Large intestine (tissue), 3 donors: ENCODE data around the gene AHCYL2. TPM values are rescaled to one million over a fixed set of nuclear protein-coding genes. Genes with fewer than 3 reads are reported as not detected.

Source experiments
- DNase-seq, 2 donors: peaks; one replicate each; pipeline versions ENCODE4 v3.0.0 to v3.0.0-alpha.2; 2013
- H3K27ac ChIP-seq: one replicate; pipeline ENCODE4 v1.5.1; 2013; ENCODE audit warnings: low read length
- H3K27me3 ChIP-seq: 2 replicates; pipeline ENCODE4 v1.6.1; 2013; ENCODE audit warnings: low read length; ENCODE audit not compliant: control insufficient read depth, insufficient read depth
- H3K36me3 ChIP-seq: 2 replicates; pipeline ENCODE4 v1.6.1; 2013; ENCODE audit warnings: low read length; ENCODE audit not compliant: control insufficient read depth, insufficient read depth
- H3K4me1 ChIP-seq: one replicate; pipeline ENCODE4 v1.6.1; 2013; ENCODE audit warnings: low read length; ENCODE audit not compliant: control insufficient read depth, insufficient read depth
- H3K4me3 ChIP-seq: one replicate; pipeline ENCODE4 v1.5.1; 2013; ENCODE audit warnings: low read length
- H3K9me3 ChIP-seq: one replicate; pipeline ENCODE4 v1.6.1; 2013; ENCODE audit warnings: mild to moderate bottlenecking, low read depth, low read length, moderate library complexity; ENCODE audit not compliant: control insufficient read depth
- WGBS: methylation state at CpG from one replicate; pipeline ENCODE4 v1.1.5; 2013; ENCODE audit warnings: low lambda C conversion rate; ENCODE audit not compliant: insufficient coverage; 5-methylcytosine and 5-hydroxymethylcytosine counted together
- polyA plus RNA-seq: library from polyadenylated mRNA; unstranded; fragments of 120-200 nt; gene quantifications from one replicate; pipeline ENCODE4 v1.2.1, GENCODE V29; 2013

Gene AHCYL2
- polyA plus RNA-seq, 1 donor: 23.2 TPM

- H3K9me3 ChIP-seq: no peaks in the 10 kb centered on the region
- no peak overlapping the region for H3K27ac ChIP-seq
- H3K27me3 ChIP-seq: peaks cover 4% of the 10 kb centered on the region
- H3K36me3 ChIP-seq: peaks cover 3% of the 10 kb centered on the region
- DNase-seq: no peak
- 0% methylated on average over 1 of the region's 13 CpGs for WGBS
- peaks cover 4% of the 10 kb centered on the region for H3K4me1 ChIP-seq
- H3K4me3 ChIP-seq: peak overlapping the region; percentile 69
These were observed 35.0 kb upstream of the AHCYL2 start for GRCh38 chr7:129189661-129190310.

GRCh38 chr7:129191272-129191671 lies 33.6 kb upstream of the AHCYL2 start:
- Histone ChIP-seq H3K9me3 (no peaks in the 10 kb centered on the region), H3K27ac (no peak overlapping the region), H3K4me3 (no peak overlapping the region), H3K27me3 (peaks cover 4% of the 10 kb centered on the region), H3K4me1 (peaks cover 4% of the 10 kb centered on the region), H3K36me3 (peaks cover 3% of the 10 kb centered on the region)
- no peak for DNase-seq
- no CpG with 5 or more reads among the region's 3 CpGs for WGBS

DNA sequence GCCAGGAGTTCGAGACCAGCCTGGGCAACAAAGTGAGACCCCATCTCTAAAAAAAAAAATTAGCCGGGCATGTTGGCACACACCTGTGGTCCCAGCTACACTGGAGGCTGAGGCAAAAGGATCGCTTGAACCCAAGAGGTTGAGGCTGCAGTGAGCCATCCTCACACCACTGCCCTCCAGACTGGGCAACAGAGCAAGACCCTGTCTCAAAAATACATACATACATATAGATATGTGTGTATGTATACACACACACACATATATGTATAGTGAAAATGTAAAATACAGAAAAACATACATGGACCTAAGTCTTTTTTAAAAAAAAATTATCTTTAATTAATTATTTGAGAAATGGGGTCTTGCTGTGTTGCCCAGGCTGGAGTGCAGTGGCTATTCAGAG lies 30.9 kb upstream of the AHCYL2 start:
- WGBS: no CpG with 5 or more reads among the region's 3 CpGs
- H3K4me3 ChIP-seq: no peak overlapping the region
- H3K4me1 ChIP-seq: peaks cover 4% of the 10 kb centered on the region
- DNase-seq: no peak
- peaks cover 4% of the 10 kb centered on the region for H3K27me3 ChIP-seq
- no peaks in the 10 kb centered on the region for H3K9me3 ChIP-seq
- peaks cover 3% of the 10 kb centered on the region for H3K36me3 ChIP-seq
- H3K27ac ChIP-seq: no peak overlapping the region

GRCh38 chr7:129197771-129198170 lies 27.1 kb upstream of the AHCYL2 start:
- H3K4me1 ChIP-seq: no peaks in the 10 kb centered on the region
- H3K27me3 ChIP-seq: no peaks in the 10 kb centered on the region
- DNase-seq: no peak
- H3K27ac ChIP-seq: no peak overlapping the region
- no peak overlapping the region for H3K4me3 ChIP-seq
- H3K36me3 ChIP-seq: peaks cover 3% of the 10 kb centered on the region
- WGBS: 100% methylated on average over 1 of the region's 4 CpGs
- H3K9me3 ChIP-seq: no peaks in the 10 kb centered on the region

DNA sequence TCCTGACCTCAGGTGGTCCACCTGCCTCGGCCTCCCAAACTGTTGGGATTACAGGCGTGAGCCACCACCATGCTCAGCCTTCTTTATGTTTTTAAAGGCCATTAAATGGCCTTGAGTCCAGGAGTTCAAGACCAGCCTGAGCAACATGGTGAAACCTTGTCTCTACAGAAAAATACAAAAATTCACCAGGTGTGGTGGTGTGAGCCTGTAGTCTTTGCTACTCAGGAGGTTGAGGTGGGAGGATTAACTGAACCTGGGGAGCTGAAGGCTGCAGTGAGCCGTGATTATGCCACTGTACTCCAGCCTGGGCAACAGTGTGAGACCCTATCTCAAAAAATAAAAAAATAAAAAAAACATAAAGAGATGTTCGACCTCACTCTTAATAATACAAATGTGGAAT lies 25.4 kb upstream of the AHCYL2 start:
- 100% methylated on average over 1 of the region's 4 CpGs for WGBS
- Histone ChIP-seq H3K27ac (no peak overlapping the region), H3K4me3 (no peak overlapping the region), H3K27me3 (no peaks in the 10 kb centered on the region), H3K9me3 (no peaks in the 10 kb centered on the region), H3K36me3 (peaks cover 4% of the 10 kb centered on the region), H3K4me1 (no peaks in the 10 kb centered on the region)
- DNase-seq: no peak

DNA sequence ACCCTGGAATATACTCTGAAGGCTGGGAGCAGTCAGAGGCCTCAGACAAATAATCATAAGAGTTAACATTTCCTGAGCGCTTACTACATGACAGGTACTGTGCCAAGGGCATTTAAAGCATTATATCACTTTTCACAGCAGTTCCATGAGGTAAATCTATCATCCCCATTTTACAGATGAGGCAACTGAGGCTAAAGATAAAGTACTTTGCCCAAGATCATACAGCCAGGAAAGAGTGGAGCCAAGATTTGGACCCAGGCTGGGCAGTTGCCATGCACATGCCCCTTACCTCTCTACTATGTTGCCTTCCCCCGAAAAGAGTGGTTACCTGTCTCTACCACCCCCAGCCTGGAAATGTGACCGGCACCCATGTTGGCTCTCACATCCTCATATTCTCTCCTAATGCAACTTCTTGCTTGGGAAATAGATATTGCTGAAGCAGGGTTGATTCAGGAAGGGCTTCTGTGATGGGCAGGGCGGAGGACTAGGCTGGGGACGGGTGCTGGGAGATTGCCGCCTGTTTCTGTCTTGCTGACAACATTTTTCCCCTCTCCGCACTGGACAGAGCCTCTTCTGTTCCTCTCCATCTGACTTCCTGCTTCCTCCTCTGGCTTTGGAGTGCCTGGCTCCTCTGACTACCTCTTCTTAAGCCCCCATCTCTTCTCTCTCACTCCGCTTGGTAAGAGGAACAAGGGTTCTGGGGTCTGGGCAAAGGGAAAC lies 22.6 kb upstream of the AHCYL2 start:
- Histone ChIP-seq H3K9me3 (no peaks in the 10 kb centered on the region), H3K4me1 (no peaks in the 10 kb centered on the region)
- no CpG with 5 or more reads among the region's 8 CpGs for WGBS

DNA sequence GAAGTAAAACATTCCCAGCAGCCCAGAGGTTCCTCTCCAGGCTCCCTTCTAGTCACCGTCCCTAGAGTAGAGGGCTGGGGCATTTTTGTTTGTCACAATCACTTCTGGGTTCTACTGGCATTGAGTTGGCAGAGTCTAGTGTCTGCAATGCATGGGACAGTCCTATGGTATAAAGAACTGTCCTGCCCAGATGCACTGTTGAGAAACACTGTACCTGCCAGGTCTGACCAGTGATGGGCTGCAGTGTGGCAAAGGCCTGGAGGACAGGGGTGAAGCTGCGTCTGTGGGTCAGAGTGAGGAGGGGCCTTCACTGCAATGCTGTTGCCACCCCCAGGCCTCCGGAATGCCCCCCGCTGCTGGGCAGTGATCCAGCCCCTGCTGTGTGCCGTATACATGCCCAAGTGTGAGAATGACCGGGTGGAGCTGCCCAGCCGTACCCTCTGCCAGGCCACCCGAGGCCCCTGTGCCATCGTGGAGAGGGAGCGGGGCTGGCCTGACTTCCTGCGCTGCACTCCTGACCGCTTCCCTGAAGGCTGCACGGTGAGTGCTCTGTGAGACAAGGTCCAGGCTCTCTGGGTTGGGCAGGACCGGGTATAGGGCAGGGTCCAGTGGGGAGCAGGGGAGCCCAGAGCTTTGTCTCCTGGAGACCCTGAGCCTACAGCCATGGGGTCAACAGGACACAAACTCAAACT lies 21.6 kb upstream of the AHCYL2 start:
- H3K27ac ChIP-seq: no peak overlapping the region
- no peaks in the 10 kb centered on the region for H3K9me3 ChIP-seq
- no peaks in the 10 kb centered on the region for H3K27me3 ChIP-seq
- no CpG with 5 or more reads among the region's 14 CpGs for WGBS
- H3K4me1 ChIP-seq: no peaks in the 10 kb centered on the region
- no peak for DNase-seq
- H3K4me3 ChIP-seq: no peak overlapping the region
- peaks cover 27% of the 10 kb centered on the region for H3K36me3 ChIP-seq

More for the DNA sequence above, 22.6 kb upstream of the AHCYL2 start:
- no peak for DNase-seq
- Histone ChIP-seq H3K36me3 (peaks cover 23% of the 10 kb centered on the region), H3K27me3 (no peaks in the 10 kb centered on the region), H3K4me3 (no peak overlapping the region), H3K27ac (no peak overlapping the region)

GRCh38 chr7:129205126-129205818 lies 19.6 kb upstream of the AHCYL2 start:
- H3K4me1 ChIP-seq: no peaks in the 10 kb centered on the region
- DNase-seq: no peak
- peaks cover 39% of the 10 kb centered on the region for H3K36me3 ChIP-seq
- H3K4me3 ChIP-seq: no peak overlapping the region
- no CpG with 5 or more reads among the region's 29 CpGs for WGBS
- H3K9me3 ChIP-seq: no peaks in the 10 kb centered on the region
- no peak overlapping the region for H3K27ac ChIP-seq
- H3K27me3 ChIP-seq: no peaks in the 10 kb centered on the region

DNA sequence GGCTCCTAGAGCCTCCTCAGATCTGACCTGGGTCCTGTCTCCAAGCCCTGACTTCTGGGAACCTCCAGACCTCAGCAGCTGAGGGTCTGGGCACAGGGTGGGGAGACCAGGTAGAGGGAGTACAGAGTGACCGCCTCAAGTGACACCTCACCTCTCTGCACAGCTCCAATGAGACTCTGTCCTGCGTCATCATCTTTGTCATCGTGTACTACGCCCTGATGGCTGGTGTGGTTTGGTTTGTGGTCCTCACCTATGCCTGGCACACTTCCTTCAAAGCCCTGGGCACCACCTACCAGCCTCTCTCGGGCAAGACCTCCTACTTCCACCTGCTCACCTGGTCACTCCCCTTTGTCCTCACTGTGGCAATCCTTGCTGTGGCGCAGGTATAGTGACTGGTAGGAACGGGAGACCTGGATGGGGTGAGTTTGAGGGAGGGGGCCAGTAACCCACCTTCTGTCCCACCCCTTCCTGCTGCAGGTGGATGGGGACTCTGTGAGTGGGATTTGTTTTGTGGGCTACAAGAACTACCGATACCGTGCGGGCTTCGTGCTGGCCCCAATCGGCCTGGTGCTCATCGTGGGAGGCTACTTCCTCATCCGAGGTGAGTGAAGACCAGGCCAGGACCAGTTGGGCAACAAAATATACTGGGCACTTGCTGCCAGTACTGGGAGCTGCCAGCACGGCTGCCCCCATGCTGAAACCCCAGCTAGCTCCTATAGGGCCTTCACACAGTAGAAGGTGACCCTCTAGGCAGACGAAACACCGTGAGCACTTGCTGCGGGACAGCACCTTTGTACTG lies 18.6 kb upstream of the AHCYL2 start:
- H3K4me3 ChIP-seq: no peak overlapping the region
- no peak overlapping the region for H3K27ac ChIP-seq
- no peak for DNase-seq
- peaks cover 48% of the 10 kb centered on the region for H3K36me3 ChIP-seq
- WGBS: no CpG with 5 or more reads among the region's 18 CpGs
- no peaks in the 10 kb centered on the region for H3K9me3 ChIP-seq
- no peaks in the 10 kb centered on the region for H3K27me3 ChIP-seq
- H3K4me1 ChIP-seq: no peaks in the 10 kb centered on the region
